GM19099 (cell line): ENCODE measurements around the gene PGBD5.

ENCODE experiments used
- POLR2A ChIP-seq: IDR thresholded peaks from 3 replicates; pipeline ENCODE4 v1.6.1; 2011; ENCODE audit warnings: low read depth; ENCODE audit not compliant: insufficient read length; ENCODE audit errors: extremely low read depth

Gene PGBD5

DNA sequence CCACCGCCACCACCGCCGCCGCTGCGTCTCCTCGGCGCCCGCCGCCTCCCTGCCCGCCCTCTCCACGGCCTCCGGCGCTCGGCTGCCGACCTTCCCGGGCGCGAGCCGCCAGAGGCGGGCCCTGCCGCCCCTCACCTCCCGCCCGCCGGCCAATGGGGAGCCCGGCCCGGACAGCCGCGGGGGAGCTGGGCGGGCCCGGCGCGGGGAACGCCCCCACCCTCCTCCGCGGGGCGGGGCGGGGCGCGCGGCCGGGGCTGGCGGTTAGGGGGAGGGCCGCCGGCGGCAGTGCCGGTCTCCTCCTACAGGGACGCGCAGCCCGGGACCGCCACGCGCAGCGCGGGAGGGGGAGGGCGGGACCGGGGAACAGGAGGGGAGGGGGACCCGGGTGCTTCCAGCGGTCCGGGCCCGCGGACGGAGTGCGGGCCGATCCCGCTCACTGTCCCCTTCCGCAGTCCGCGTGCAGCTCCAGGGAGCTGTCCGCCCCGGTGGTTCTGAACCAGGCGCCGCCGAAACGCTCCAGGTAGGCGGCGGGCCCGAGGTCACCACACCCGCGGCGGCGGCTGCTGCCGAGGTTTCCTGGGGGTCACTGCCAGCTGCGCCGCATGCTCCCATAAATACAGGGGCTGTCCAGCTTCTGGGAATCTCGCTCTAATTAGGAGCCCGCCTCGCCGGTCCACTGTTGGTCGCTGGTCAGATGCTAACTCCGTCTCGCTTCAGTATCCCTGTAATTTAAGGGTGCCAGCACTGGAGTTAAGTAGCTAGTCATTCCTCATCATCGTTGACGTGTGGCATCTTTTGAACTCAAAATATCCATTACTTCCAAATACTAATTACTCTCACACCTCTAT lies at the start of gene PGBD5:
Gene PGBD5, minus strand, starts transcription at position 87 of the 848 bp plus-strand sequence. CDS start 404 bp downstream, outside the sequence.
- no peak for TF ChIP-seq POLR2A

DNA sequence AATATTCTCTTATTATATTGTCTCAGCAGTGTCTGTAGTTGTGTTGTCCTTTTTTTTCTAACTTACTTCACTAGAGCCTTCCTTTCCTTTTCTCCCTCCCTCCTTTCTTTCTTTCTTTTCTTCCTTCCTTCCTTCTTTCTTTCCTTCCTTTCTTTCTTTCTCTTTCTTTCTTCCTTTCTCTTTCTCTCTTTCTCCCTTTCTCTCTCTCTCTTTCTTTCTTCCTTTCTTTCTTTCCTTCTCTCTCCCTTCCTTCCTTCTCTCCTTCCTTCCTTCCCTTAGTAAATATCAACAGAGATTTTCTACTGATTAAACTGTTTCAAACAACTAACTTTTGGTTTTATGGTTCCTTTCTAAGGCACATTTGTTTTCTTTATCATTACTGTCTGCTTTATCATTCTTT lies 43.1 kb upstream of the PGBD5 start:
- no peak for TF ChIP-seq POLR2A

GRCh38 chr1:230465691-230466090 lies 39.6 kb upstream of the PGBD5 start:
- no peak for TF ChIP-seq POLR2A

GRCh38 chr1:230464671-230465070 lies 38.5 kb upstream of the PGBD5 start:
- no peak for TF ChIP-seq POLR2A

DNA sequence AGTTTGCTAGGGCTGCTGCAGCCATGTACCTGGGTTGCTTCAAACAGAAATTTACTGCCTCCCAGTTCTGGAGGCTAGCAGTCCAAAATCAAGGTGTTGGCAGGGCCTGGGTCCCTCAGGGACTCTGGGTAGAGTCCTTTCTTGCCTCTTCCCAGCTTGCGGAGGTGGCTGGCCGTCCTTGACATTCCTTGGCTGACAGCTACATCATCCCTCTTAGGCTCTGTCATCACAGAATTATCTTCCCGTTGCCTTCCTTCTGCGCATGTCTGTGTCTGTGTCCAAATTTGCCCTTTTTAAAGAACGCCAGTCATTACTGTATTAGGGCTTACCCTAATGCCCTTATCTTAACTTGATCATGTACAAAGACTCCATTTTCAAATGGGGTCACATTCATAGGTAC lies 37.6 kb upstream of the PGBD5 start:
- TF ChIP-seq POLR2A, result no peak

- TF ChIP-seq POLR2A, result no peak
These were observed 37.2 kb upstream of the PGBD5 start for GRCh38 chr1:230463326-230463725.

DNA sequence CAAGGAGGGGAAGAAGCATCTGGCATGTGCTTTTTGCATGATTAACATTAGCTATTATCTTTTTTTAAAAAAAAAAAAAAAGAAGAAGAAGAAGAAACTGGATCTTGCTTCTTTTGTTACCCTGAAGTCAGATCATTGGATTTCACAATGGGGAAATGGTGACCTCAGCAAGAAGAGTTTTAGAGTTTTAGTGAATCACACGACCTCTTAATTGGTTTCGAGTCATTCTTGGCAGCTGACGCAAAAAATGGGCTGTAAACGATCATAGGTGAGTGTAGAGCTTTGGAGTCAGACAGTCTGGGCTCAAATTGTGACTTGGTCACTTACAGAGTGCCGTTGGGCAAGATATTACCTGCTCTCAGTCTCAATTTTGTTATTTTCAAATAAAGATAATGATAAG lies 33.3 kb upstream of the PGBD5 start:
- TF ChIP-seq POLR2A, result no peak

DNA sequence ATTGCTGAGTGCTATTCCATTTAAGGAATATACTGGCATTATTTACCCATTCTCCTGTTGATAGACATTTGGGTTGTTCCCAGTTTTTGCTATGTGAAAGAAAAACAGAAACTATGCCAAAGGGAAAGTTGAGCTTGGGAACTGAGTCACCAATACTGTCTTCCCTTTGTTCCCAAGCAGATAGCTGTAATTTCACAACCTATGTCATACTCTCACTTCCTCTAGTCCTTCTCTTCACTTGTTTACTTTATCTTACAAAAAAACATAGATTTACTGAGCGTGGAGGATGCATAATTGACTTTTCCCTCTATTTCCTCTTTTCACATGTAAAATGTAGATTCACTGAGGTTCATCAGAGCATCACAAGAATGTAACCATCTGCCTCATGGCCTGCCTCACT lies 32.4 kb upstream of the PGBD5 start:
- no peak for TF ChIP-seq POLR2A

GRCh38 chr1:230456478-230456877 lies 30.3 kb upstream of the PGBD5 start:
- TF ChIP-seq POLR2A, result no peak

- no peak for TF ChIP-seq POLR2A
These were observed 29.2 kb upstream of the PGBD5 start for GRCh38 chr1:230455291-230455690.

DNA sequence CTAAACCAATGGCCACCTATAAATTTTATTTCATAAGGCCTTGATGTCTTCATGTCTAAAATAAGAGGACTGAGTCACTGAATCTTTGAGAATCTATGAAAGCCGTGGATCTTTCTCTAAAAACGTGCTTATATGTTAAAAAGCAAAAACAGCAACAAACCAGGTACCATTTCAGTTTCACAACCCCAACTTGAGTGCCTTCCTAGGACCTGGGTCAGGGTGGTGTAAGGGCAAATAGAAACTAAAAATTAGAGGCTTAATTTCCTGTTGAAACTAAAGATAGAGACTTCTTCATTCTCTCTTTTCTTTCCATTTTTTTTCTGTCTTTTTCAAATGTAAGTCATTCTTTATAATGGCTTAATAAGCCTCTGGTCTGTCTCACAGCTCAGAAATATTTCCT lies 27.2 kb upstream of the PGBD5 start:
- TF ChIP-seq POLR2A, result no peak

- no peak for TF ChIP-seq POLR2A
These were observed 15.3 kb upstream of the PGBD5 start for GRCh38 chr1:230441183-230442029.

GRCh38 chr1:230435108-230435507 lies 9.0 kb upstream of the PGBD5 start:
- no peak for TF ChIP-seq POLR2A

- no peak for TF ChIP-seq POLR2A
These were observed 5.4 kb upstream of the PGBD5 start for GRCh38 chr1:230431527-230431926.

DNA sequence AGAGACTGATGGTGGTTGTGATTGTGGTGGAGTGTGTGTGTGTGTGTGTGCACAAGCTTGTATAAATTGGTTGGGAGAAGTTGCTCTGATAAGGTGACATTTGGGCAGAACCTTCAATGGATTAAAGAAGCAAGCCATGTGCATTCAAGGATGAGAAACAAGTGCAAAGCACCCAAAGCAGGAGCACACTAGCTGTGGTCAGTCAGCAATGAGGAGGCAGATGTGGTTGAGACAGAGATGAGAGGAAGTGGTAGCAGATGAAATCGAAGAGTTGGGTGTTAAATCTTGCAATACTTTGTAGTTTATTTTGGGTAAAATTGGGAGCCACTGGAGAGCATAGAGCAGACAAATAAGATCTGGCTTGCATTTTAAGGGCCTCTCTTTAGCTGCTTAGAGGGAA lies 4.4 kb upstream of the PGBD5 start:
- TF ChIP-seq POLR2A, result no peak
